Trophoblast cell (in vitro differentiated cells and primary cell): ENCODE measurements around the gene FEV.

Source experiments
- DNase-seq, 2 donors: peaks; one replicate each; pipeline ENCODE4 v3.0.0-alpha.2; 2016
- H2AFZ ChIP-seq: 2 replicates; pipeline ENCODE4 v1.6.1; 2013; ENCODE audit warnings: low read length, moderate library complexity, mild to moderate bottlenecking; ENCODE audit not compliant: insufficient read depth, poor library complexity
- H2AK5ac ChIP-seq: 2 replicates; pipeline ENCODE4 v1.6.1; 2013; ENCODE audit warnings: mild to moderate bottlenecking, low read length
- H2BK120ac ChIP-seq: 2 replicates; pipeline ENCODE4 v1.6.1; 2013; ENCODE audit warnings: low read length, mild to moderate bottlenecking, moderate library complexity; ENCODE audit not compliant: insufficient read depth, poor library complexity
- H2BK12ac ChIP-seq: 2 replicates; pipeline ENCODE4 v1.6.1; 2013; ENCODE audit warnings: mild to moderate bottlenecking, low read length, moderate library complexity
- H2BK5ac ChIP-seq: 2 replicates; pipeline ENCODE4 v1.6.1; 2013; ENCODE audit warnings: low read length, low read depth, moderate library complexity, mild to moderate bottlenecking; ENCODE audit not compliant: poor library complexity
- H3K14ac ChIP-seq: 2 replicates; pipeline ENCODE4 v1.6.1; 2013; ENCODE audit warnings: mild to moderate bottlenecking, low read length
- H3K18ac ChIP-seq: 2 replicates; pipeline ENCODE4 v1.6.1; 2013; ENCODE audit warnings: mild to moderate bottlenecking, low read length
- H3K23ac ChIP-seq: 2 replicates; pipeline ENCODE4 v1.6.1; 2013; ENCODE audit warnings: low read length
- H3K27ac ChIP-seq: 2 replicates; pipeline ENCODE4 v1.5.1; 2013; ENCODE audit warnings: low read depth, mild to moderate bottlenecking, inconsistent platforms, low read length, moderate library complexity
- H3K27me3 ChIP-seq: 2 replicates; pipeline ENCODE4 v1.6.1; 2013; ENCODE audit warnings: inconsistent platforms, mild to moderate bottlenecking, low read length, moderate library complexity; ENCODE audit not compliant: insufficient read depth
- H3K36me3 ChIP-seq, 2 experiments: 1 replicate in 1 of 2; 2 replicates in 1 of 2; pipeline ENCODE4 v1.6.1; 2013; ENCODE audit warnings: low read length in 2 of 2, mild to moderate bottlenecking in 2 of 2, moderate library complexity in 1 of 2; ENCODE audit not compliant: insufficient read depth in 2 of 2, control insufficient read depth in 1 of 2
- H3K4ac ChIP-seq: 2 replicates; pipeline ENCODE4 v1.6.1; 2013; ENCODE audit warnings: low read depth, mild to moderate bottlenecking, low read length, moderate library complexity
- H3K4me1 ChIP-seq, 2 experiments: 1 replicate in 1 of 2; 2 replicates in 1 of 2; pipeline ENCODE4 v1.6.1; 2013; ENCODE audit warnings: low read length in 2 of 2, mild to moderate bottlenecking in 2 of 2, moderate library complexity in 1 of 2; ENCODE audit not compliant: insufficient read depth in 2 of 2, control insufficient read depth in 1 of 2
- H3K4me2 ChIP-seq: 2 replicates; pipeline ENCODE4 v1.6.1; 2013; ENCODE audit warnings: inconsistent platforms, mild to moderate bottlenecking, low read length, moderate library complexity
- H3K4me3 ChIP-seq: 2 replicates; pipeline ENCODE4 v1.5.1; 2013; ENCODE audit warnings: mild to moderate bottlenecking, low read depth, low read length, inconsistent platforms
- H3K79me1 ChIP-seq: one replicate; pipeline ENCODE4 v1.6.1; 2013; ENCODE audit warnings: low read length
- H3K79me2 ChIP-seq: 2 replicates; pipeline ENCODE4 v1.6.1; 2013; ENCODE audit warnings: low read length, mild to moderate bottlenecking; ENCODE audit not compliant: control insufficient read depth, insufficient read depth, poor library complexity
- H3K9ac ChIP-seq: 2 replicates; pipeline ENCODE4 v1.6.1; 2013; ENCODE audit warnings: mild to moderate bottlenecking, low read length
- H3K9me3 ChIP-seq: 2 replicates; pipeline ENCODE4 v1.6.1; 2013; ENCODE audit warnings: low read depth, mild to moderate bottlenecking, control low read depth, inconsistent platforms, low read length; ENCODE audit not compliant: insufficient read depth
- H4K12ac ChIP-seq: 2 replicates; pipeline ENCODE4 v1.6.1; 2013; ENCODE audit warnings: low read depth, mild to moderate bottlenecking, low read length, moderate library complexity
- H4K8ac ChIP-seq: 2 replicates; pipeline ENCODE4 v1.6.1; 2013; ENCODE audit warnings: low read depth, mild to moderate bottlenecking, low read length, moderate library complexity
- H4K91ac ChIP-seq: one replicate; pipeline ENCODE4 v1.6.1; 2013; ENCODE audit warnings: low read depth, mild to moderate bottlenecking, low read length, moderate library complexity
- WGBS: extraction: QIAGEN DNeasy Blood & Tissue Kit; methylation state at CpG from one replicate; pipeline ENCODE4 v1.1.7; 2013; ENCODE audit warnings: missing lambda C conversion rate; ENCODE audit not compliant: insufficient read length, insufficient coverage; ENCODE audit errors: extremely low coverage; 5-methylcytosine and 5-hydroxymethylcytosine counted together

The FEV gene

DNA sequence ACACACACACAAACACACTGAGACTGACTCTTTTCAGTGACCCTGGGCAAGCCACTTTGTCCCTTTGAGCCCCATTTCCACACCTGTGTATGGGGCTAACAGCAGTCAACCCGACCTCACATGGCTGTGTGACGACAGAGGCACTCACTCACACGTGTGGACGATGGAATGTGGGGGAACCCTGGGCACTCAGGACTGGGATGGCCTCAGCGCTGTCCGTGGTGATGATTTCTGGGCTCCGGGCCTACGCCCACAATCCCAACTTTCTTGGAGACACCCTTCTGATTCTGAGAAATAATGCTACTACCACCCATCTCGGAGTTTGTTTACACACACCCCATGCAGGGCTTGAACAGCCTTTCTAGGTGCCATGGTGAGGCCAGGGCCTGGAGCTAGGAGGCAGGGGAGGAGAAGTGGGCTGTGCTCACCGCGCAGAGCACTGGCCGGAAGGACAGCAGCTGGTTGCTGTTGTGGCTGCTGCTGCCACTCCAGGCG, 6.7 kb upstream of the FEV start:
- WGBS: no CpG with 5 or more reads among the region's 13 CpGs
- H2BK120ac ChIP-seq: no peak overlapping the region
- no peaks in the 10 kb centered on the region for H3K79me2 ChIP-seq
- H4K12ac ChIP-seq: no peak overlapping the region
- H3K9me3 ChIP-seq: peaks cover 19% of the 10 kb centered on the region
- H3K27me3 ChIP-seq: peaks cover 85% of the 10 kb centered on the region
- H2BK12ac ChIP-seq: no peak overlapping the region
- no peak overlapping the region for H3K9ac ChIP-seq
- no peak overlapping the region for H2BK5ac ChIP-seq
- H3K27ac ChIP-seq: no peak overlapping the region
- no peak overlapping the region for H3K18ac ChIP-seq
- no peak overlapping the region for H3K4ac ChIP-seq
- H3K4me1 ChIP-seq: peaks cover 9 to 16% of the 10 kb centered on the region in 2 experiments
- no peak overlapping the region for H2AFZ ChIP-seq
- H3K4me3 ChIP-seq: no peak overlapping the region
- H4K91ac ChIP-seq: no peak overlapping the region
- H3K4me2 ChIP-seq: no peak overlapping the region
- H3K14ac ChIP-seq: no peak overlapping the region
- H3K36me3 ChIP-seq: no peaks in the 10 kb centered on the region
- no peak for DNase-seq
- H4K8ac ChIP-seq: no peak overlapping the region
- H2AK5ac ChIP-seq: no peak overlapping the region
- no peak overlapping the region for H3K23ac ChIP-seq
- H3K79me1 ChIP-seq: no peaks in the 10 kb centered on the region

GRCh38 chr2:218990612-218991011, 5.6 kb upstream of the FEV start:
- H3K9ac ChIP-seq: no peak overlapping the region
- H2BK120ac ChIP-seq: no peak overlapping the region
- peak overlapping the region; percentile 35 for H3K4me3 ChIP-seq
- H2BK5ac ChIP-seq: no peak overlapping the region
- DNase-seq: no peak
- H3K4ac ChIP-seq: no peak overlapping the region
- H3K27me3 ChIP-seq: peaks cover 92% of the 10 kb centered on the region
- H3K4me2 ChIP-seq: no peak overlapping the region
- no peak overlapping the region for H3K27ac ChIP-seq
- peaks cover 7 to 11% of the 10 kb centered on the region in 2 experiments for H3K4me1 ChIP-seq
- no peak overlapping the region for H4K91ac ChIP-seq
- no peak overlapping the region for H3K14ac ChIP-seq
- no peak overlapping the region for H2BK12ac ChIP-seq
- no peak overlapping the region for H3K23ac ChIP-seq
- H3K18ac ChIP-seq: no peak overlapping the region
- no peak overlapping the region for H4K12ac ChIP-seq
- H2AK5ac ChIP-seq: no peak overlapping the region
- no peaks in the 10 kb centered on the region for H3K79me2 ChIP-seq
- no peaks in the 10 kb centered on the region for H3K79me1 ChIP-seq
- H3K36me3 ChIP-seq: no peaks in the 10 kb centered on the region
- H2AFZ ChIP-seq: no peak overlapping the region
- peaks cover 17% of the 10 kb centered on the region for H3K9me3 ChIP-seq
- no CpG with 5 or more reads among the region's 6 CpGs for WGBS
- H4K8ac ChIP-seq: no peak overlapping the region

- no peak overlapping the region for H3K4ac ChIP-seq
- no peak overlapping the region for H3K23ac ChIP-seq
- H2AFZ ChIP-seq: no peak overlapping the region
- H3K27me3 ChIP-seq: peaks cover 91% of the 10 kb centered on the region
- no peaks in the 10 kb centered on the region for H3K79me1 ChIP-seq
- H3K18ac ChIP-seq: no peak overlapping the region
- no peak overlapping the region for H4K91ac ChIP-seq
- H3K4me2 ChIP-seq: no peak overlapping the region
- H3K4me3 ChIP-seq: no peak overlapping the region
- H3K36me3 ChIP-seq: no peaks in the 10 kb centered on the region
- no peaks in the 10 kb centered on the region for H3K79me2 ChIP-seq
- no peak overlapping the region for H4K12ac ChIP-seq
- no peak overlapping the region for H2BK12ac ChIP-seq
- H2BK5ac ChIP-seq: no peak overlapping the region
- H3K9ac ChIP-seq: no peak overlapping the region
- H4K8ac ChIP-seq: no peak overlapping the region
- H3K4me1 ChIP-seq: peaks cover 7 to 11% of the 10 kb centered on the region in 2 experiments
- WGBS: no CpG with 5 or more reads among the region's 9 CpGs
- no peak overlapping the region for H3K27ac ChIP-seq
- H3K9me3 ChIP-seq: peaks cover 17% of the 10 kb centered on the region
- H2BK120ac ChIP-seq: no peak overlapping the region
- H2AK5ac ChIP-seq: no peak overlapping the region
- H3K14ac ChIP-seq: no peak overlapping the region
- no peak for DNase-seq
These were observed 5.1 kb upstream of the FEV start for GRCh38 chr2:218990052-218990451.

DNA sequence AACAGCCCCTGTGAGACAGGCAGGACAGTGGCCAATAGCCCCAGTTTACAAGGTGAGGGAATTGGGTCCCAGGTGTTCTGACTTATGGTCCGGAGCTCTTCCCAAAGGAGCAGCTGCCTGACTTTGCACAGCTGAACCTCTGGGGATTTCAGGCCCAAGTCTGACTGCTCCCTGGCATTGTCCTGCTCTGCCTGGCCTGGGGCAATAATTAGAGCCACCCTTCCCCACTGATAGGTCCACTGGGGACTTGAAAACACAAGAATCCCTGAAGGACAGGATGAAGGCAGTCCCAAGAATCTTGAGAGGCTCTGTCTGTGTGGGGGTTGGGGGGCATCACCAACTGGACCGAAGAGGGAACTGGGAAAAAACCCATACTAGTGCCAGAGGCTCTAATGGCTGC, 3.7 kb upstream of the FEV start:
- H3K4ac ChIP-seq: no peak overlapping the region
- no peak overlapping the region for H4K91ac ChIP-seq
- no peak overlapping the region for H4K12ac ChIP-seq
- H3K18ac ChIP-seq: no peak overlapping the region
- H3K79me1 ChIP-seq: no peaks in the 10 kb centered on the region
- H3K23ac ChIP-seq: no peak overlapping the region
- H2BK5ac ChIP-seq: no peak overlapping the region
- DNase-seq: no peak
- peaks cover 92% of the 10 kb centered on the region for H3K27me3 ChIP-seq
- H2BK12ac ChIP-seq: no peak overlapping the region
- H3K4me2 ChIP-seq: no peak overlapping the region
- H2BK120ac ChIP-seq: no peak overlapping the region
- H3K4me3 ChIP-seq: no peak overlapping the region
- H3K14ac ChIP-seq: no peak overlapping the region
- H3K36me3 ChIP-seq: no peaks in the 10 kb centered on the region
- H2AFZ ChIP-seq: no peak overlapping the region
- H3K27ac ChIP-seq: no peak overlapping the region
- H3K9me3 ChIP-seq: peaks cover 15% of the 10 kb centered on the region
- no peaks in the 10 kb centered on the region for H3K79me2 ChIP-seq
- H4K8ac ChIP-seq: no peak overlapping the region
- no peak overlapping the region for H3K9ac ChIP-seq
- no CpG with 5 or more reads among the region's 2 CpGs for WGBS
- H2AK5ac ChIP-seq: no peak overlapping the region
- peaks cover 5 to 6% of the 10 kb centered on the region in 2 experiments for H3K4me1 ChIP-seq
